ENCODE data around the gene ABCB11. TPM values are rescaled to one million over a fixed set of nuclear protein-coding genes. Genes with fewer than 3 reads are reported as not detected.
"Not testable (repeated sequence)": the region's sequence is repeated elsewhere in the genome, so short reads cannot be mapped to it uniquely, and the experiment has no call there.

ABCB11 gene
- total and polyA plus RNA-seq, 2 donors (not counting 1 experiment from before 2014, with no cell fraction given), result not detected

GRCh38 chr2:169065864-169066517, 34.9 kb upstream of the ABCB11 start:
- no peaks in the 10 kb centered on the region for H3K4me1 ChIP-seq (ENCODE audit: control insufficient read depth in 2 of 2, insufficient read depth in 2 of 2, low read length in 2 of 2)
- no peaks in the 10 kb centered on the region for H3K36me3 ChIP-seq (replicated peaks in 1 of 2; ENCODE audit: control extremely low read depth in 1 of 2, control insufficient read depth in 1 of 2, extremely low read depth in 1 of 2, insufficient read depth in 2 of 2, low read length in 1 of 2)
- DNase-seq (no peak), ATAC-seq (ENCODE audit: low read depth) (no peak)
- Mint-ChIP-seq H3K4me1 (peaks cover 2% of the 10 kb centered on the region), H3K4me3 (no peak overlapping the region), H3K27me3 (no peaks in the 10 kb centered on the region), H3K27ac (no peak overlapping the region), H3K9me3 (ENCODE audit: insufficient read depth) (no peaks in the 10 kb centered on the region)
- no peaks in the 10 kb centered on the region for H3K9me3 ChIP-seq (ENCODE audit: control extremely low read depth in 1 of 3, control insufficient read depth in 2 of 3, insufficient read depth in 1 of 3, low read length in 2 of 3)
- ChIA-PET POLR2A (no interaction called here), CTCF (interaction anchor here (1.5 kb wide), 1 partner anchor 66 kb away, joined by 3 read pairs; no protein-coding TSS in a partner anchor)
- intact Hi-C loops (cut with micrococcal nuclease), result no loop called here
- H2AFZ ChIP-seq (ENCODE audit: insufficient read depth, low read depth, low read length, poor library complexity, severe bottlenecking), result no peak overlapping the region
- H3K9ac ChIP-seq (ENCODE audit: low read length), result no peak overlapping the region
- no peaks in the 10 kb centered on the region for H4K20me1 ChIP-seq (ENCODE audit: control insufficient read depth, insufficient read depth, low read length, poor library complexity, severe bottlenecking)
- WGBS (ENCODE audit: insufficient coverage), result no CpG with 5 or more reads among the region's 2 CpGs
- H3K79me2 ChIP-seq (ENCODE audit: control insufficient read depth, insufficient read depth, low read length), result no peaks in the 10 kb centered on the region
- H3K4me3 ChIP-seq (ENCODE audit: control extremely low read depth in 1 of 5, extremely low read depth in 1 of 5, insufficient read depth in 1 of 5, low read depth in 2 of 5, low read length in 4 of 5), result no peak overlapping the region
- H3K27me3 ChIP-seq (replicated peaks in 1 of 4; ENCODE audit: control extremely low read depth in 1 of 4, control insufficient read depth in 3 of 4, insufficient read depth in 4 of 4, low read length in 3 of 4), result no peaks in the 10 kb centered on the region
- no peak overlapping the region for H3K4me2 ChIP-seq (replicated peaks; ENCODE audit: low read depth, low read length, poor library complexity, severe bottlenecking)
- TF ChIP-seq CTCF (IDR thresholded peaks at IDR 0.05) (no peak), EZH2 (IDR thresholded peaks at IDR 0.05; ENCODE audit: borderline replicate concordance, insufficient read depth, low read depth, low read length, poor library complexity, severe bottlenecking) (no peak)
- H3K27ac ChIP-seq (ENCODE audit: low read length in 2 of 2), result no peak overlapping the region

- H3K27me3 ChIP-seq (replicated peaks in 1 of 4; ENCODE audit: control extremely low read depth in 1 of 4, control insufficient read depth in 3 of 4, insufficient read depth in 4 of 4, low read length in 3 of 4), result no peaks in the 10 kb centered on the region
- Mint-ChIP-seq H3K27me3 (no peaks in the 10 kb centered on the region), H3K4me3 (no peak overlapping the region), H3K4me1 (peaks cover 2% of the 10 kb centered on the region), H3K9me3 (ENCODE audit: insufficient read depth) (no peaks in the 10 kb centered on the region), H3K27ac (no peak overlapping the region)
- no peaks in the 10 kb centered on the region for H3K36me3 ChIP-seq (replicated peaks in 1 of 2; ENCODE audit: control extremely low read depth in 1 of 2, control insufficient read depth in 1 of 2, extremely low read depth in 1 of 2, insufficient read depth in 2 of 2, low read length in 1 of 2)
- no peak overlapping the region for H3K4me3 ChIP-seq (ENCODE audit: control extremely low read depth in 1 of 5, extremely low read depth in 1 of 5, insufficient read depth in 1 of 5, low read depth in 2 of 5, low read length in 4 of 5)
- intact Hi-C loops (cut with micrococcal nuclease), result no loop called here
- H3K79me2 ChIP-seq (ENCODE audit: control insufficient read depth, insufficient read depth, low read length), result no peaks in the 10 kb centered on the region
- H4K20me1 ChIP-seq (ENCODE audit: control insufficient read depth, insufficient read depth, low read length, poor library complexity, severe bottlenecking), result no peaks in the 10 kb centered on the region
- DNase-seq, result no peak
- CTCF ChIA-PET, result no interaction called here
- H2AFZ ChIP-seq (ENCODE audit: insufficient read depth, low read depth, low read length, poor library complexity, severe bottlenecking), result no peak overlapping the region
- no peak for ATAC-seq (ENCODE audit: low read depth)
- H3K27ac ChIP-seq (ENCODE audit: low read length in 2 of 2), result no peak overlapping the region
- no peak for TF ChIP-seq CTCF (IDR thresholded peaks at IDR 0.05)
- no peak for TF ChIP-seq EZH2 (IDR thresholded peaks at IDR 0.05; ENCODE audit: borderline replicate concordance, insufficient read depth, low read depth, low read length, poor library complexity, severe bottlenecking)
- WGBS (ENCODE audit: insufficient coverage), result no CpG with 5 or more reads among the region's 1 CpG
- POLR2A ChIA-PET, result no interaction called here
- no peak overlapping the region for H3K4me2 ChIP-seq (replicated peaks; ENCODE audit: low read depth, low read length, poor library complexity, severe bottlenecking)
- H3K9ac ChIP-seq (ENCODE audit: low read length), result no peak overlapping the region
- H3K9me3 ChIP-seq (ENCODE audit: control extremely low read depth in 1 of 3, control insufficient read depth in 2 of 3, insufficient read depth in 1 of 3, low read length in 2 of 3), result no peaks in the 10 kb centered on the region
- no peaks in the 10 kb centered on the region for H3K4me1 ChIP-seq (ENCODE audit: control insufficient read depth in 2 of 2, insufficient read depth in 2 of 2, low read length in 2 of 2)
Observed at GRCh38 chr2:169065422-169065821, 34.3 kb upstream of the ABCB11 start.

- WGBS (ENCODE audit: insufficient coverage), result 98% methylated on average over 8 of the region's 17 CpGs
- H3K79me2 ChIP-seq (ENCODE audit: control insufficient read depth, insufficient read depth, low read length); H2AFZ ChIP-seq (ENCODE audit: insufficient read depth, low read depth, low read length, poor library complexity, severe bottlenecking); ATAC-seq (ENCODE audit: low read depth); H3K4me2 ChIP-seq (replicated peaks; ENCODE audit: low read depth, low read length, poor library complexity, severe bottlenecking); DNase-seq; CTCF ChIA-PET; H3K4me1 Mint-ChIP-seq; intact Hi-C loops (cut with micrococcal nuclease); H3K4me1 ChIP-seq (ENCODE audit: control insufficient read depth in 2 of 2, insufficient read depth in 2 of 2, low read length in 2 of 2); H3K9me3 Mint-ChIP-seq (ENCODE audit: insufficient read depth); H3K27ac ChIP-seq (ENCODE audit: low read length in 2 of 2); POLR2A ChIA-PET; H3K27me3 ChIP-seq (replicated peaks in 1 of 4; ENCODE audit: control extremely low read depth in 1 of 4, control insufficient read depth in 3 of 4, insufficient read depth in 4 of 4, low read length in 3 of 4); H3K27me3 Mint-ChIP-seq; H4K20me1 ChIP-seq (ENCODE audit: control insufficient read depth, insufficient read depth, low read length, poor library complexity, severe bottlenecking); H3K9me3 ChIP-seq (ENCODE audit: control extremely low read depth in 1 of 3, control insufficient read depth in 2 of 3, insufficient read depth in 1 of 3, low read length in 2 of 3); H3K27ac Mint-ChIP-seq; H3K36me3 ChIP-seq (replicated peaks in 1 of 2; ENCODE audit: control extremely low read depth in 1 of 2, control insufficient read depth in 1 of 2, extremely low read depth in 1 of 2, insufficient read depth in 2 of 2, low read length in 1 of 2); H3K4me3 ChIP-seq (ENCODE audit: control extremely low read depth in 1 of 5, extremely low read depth in 1 of 5, insufficient read depth in 1 of 5, low read depth in 2 of 5, low read length in 4 of 5); H3K4me3 Mint-ChIP-seq; H3K9ac ChIP-seq (ENCODE audit: low read length): not testable (repeated sequence)
Observed at GRCh38 chr2:169064199-169064598, 33.1 kb upstream of the ABCB11 start.
